Subcutaneous adipose tissue (tissue), 4 donors: ENCODE measurements around the gene SERPING1. TPM values are rescaled to one million over a fixed set of nuclear protein-coding genes. Genes with fewer than 3 reads are reported as not detected.

Experiments used
- CTCF ChIP-seq: fragments of 450-650 bp; IDR thresholded peaks from one replicate; pipeline ENCODE4 v1.5.1; 2016; ENCODE audit warnings: low read depth, mild to moderate bottlenecking, control low read depth, antibody characterized with exemption, moderate library complexity
- total RNA-seq, 4 donors: library from RNA; depleted of rRNA; stranded (reverse); fragments of >200 nt; gene quantifications; one replicate each; pipeline ENCODE4 v1.1.0, GENCODE V29; 2016

SERPING1 gene
- total RNA-seq, 4 donors from 2014 or later, result 318 to 653 (median 616) TPM

DNA sequence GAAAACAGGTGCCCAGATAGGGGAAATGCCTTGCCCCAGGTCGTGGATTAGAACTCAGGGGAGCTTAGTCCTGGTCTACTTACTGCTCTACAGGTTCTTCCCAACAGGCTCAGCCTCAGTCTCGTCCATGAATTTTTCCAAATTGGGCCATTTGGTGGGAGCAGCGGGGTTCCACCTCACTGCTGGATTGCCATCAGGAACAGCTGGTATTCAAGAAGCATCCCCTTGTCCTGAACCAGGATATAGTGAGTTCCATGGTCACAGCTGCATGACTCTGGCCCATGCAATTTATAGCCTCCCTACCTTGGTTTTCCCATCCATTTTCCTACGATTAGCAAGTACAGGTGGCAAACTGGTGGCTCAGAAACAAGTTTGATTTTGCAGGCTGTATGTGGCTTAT, 23.4 kb upstream of the SERPING1 start:
- no peak for TF ChIP-seq CTCF

GRCh38 chr11:57584341-57584740, 13.1 kb upstream of the SERPING1 start:
- no peak for TF ChIP-seq CTCF

GRCh38 chr11:57585301-57585700, 12.2 kb upstream of the SERPING1 start:
- TF ChIP-seq CTCF, result no peak

DNA sequence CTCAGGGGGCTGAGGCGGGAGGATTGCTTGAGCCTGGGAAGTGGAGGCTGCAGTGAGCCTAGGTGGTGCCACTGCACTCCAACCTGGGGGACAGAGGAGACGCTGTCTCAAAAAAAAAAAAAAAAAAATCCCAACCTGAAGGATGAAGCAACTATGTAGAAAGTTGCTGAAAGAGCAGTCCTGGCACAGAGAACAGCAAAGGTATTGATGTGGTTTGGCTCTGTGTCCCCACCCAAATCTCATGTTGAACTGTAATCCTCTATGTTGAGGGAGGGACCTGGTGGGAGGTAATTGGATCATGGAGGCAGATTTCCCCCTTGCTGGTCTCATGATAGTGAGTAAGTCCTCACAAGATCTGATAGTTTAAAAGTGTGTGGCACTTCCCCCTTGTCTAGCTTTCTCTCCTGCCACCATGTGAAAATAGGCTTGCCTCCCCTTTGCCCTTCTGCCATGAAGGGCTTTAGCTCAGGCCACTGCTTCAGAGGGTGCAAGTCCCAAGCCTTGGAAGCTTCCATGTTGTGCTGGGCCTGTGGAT, 10.7 kb upstream of the SERPING1 start:
- no peak for TF ChIP-seq CTCF

GRCh38 chr11:57588046-57588710, 9.3 kb upstream of the SERPING1 start:
- TF ChIP-seq CTCF, result no peak

DNA sequence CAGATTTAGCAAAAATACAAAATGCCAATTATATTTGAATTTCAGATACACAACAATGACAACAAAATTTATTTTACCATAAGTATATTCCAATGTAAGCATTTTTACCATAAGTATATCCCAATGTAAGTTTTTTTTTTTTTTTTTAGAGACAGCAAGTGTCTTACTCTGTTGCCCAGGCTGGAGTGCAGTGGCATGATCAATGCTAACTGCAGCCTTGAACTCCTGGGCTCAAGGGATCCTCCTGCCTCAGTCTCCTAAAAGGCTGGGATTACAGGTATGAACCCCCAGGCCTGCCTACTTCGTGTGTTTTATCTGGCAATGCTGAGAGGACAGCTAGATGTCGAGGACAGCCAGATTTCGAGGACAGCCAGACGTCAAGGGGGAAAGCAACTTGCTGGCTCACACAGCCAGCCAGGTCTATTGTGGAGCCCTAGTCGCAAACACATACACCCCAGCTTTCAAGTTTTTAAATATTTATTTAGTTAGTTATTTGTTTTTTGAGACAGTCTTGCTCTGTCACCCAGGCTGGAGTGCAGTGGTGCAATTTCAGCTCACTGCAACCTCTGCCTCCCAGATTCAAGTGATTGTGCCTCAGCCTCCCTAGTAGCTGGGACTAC, 1.1 kb upstream of the SERPING1 start:
- TF ChIP-seq CTCF, result no peak

DNA sequence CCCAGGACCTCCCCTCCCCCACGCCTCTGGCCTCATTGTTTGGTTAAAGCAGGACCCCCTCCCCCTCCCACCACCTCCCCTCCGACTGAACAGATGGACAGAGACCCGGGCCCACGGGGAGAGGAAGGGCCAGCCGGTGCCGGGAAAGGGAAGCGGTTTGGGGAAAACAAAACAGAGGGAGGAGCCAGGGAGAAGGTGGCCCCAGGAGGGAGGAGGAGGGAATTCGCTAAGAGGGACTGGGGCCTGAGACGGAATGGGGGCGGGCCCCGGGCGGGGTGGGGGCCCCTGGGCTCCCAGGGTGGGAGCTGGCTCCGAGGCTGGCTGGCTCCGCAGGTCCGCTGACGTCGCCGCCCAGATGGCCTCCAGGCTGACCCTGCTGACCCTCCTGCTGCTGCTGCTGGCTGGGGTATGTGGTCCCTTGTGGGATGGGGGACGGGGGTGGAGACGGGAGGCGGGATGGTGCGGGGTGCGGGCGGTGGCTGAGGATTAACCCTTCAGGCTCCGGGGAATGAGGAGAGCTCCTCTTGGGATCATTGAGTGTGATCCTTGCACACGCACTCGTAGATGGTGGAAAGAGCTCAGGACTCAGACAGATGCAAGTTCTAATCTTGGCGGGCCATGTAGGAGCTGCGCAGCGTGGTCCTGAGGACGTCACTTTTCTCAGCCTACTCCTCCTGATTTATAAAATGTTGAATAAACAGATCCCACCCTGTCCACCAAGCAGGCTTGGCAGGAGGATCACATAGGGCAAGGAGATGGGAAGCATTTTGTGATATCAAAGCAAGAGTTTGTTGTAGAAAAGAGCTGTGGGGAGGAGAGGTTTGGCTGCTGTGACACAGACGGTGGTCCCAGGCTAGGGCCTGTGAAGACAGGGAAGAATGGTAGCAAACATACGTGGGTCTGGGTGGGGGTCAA, 688 bp downstream of the SERPING1 start:
- TF ChIP-seq CTCF, result no peak
